HK-2 (cell line): ENCODE data around the gene PLP2.
"Not testable (repeated sequence)": the region's sequence is repeated elsewhere in the genome, so short reads cannot be mapped to it uniquely, and the experiment has no call there.

Source experiments
- DNase-seq: peaks from one replicate; pipeline ENCODE4 v3.0.0-alpha.2; 2018; ENCODE audit not compliant: unreplicated experiment

The PLP2 gene

DNA sequence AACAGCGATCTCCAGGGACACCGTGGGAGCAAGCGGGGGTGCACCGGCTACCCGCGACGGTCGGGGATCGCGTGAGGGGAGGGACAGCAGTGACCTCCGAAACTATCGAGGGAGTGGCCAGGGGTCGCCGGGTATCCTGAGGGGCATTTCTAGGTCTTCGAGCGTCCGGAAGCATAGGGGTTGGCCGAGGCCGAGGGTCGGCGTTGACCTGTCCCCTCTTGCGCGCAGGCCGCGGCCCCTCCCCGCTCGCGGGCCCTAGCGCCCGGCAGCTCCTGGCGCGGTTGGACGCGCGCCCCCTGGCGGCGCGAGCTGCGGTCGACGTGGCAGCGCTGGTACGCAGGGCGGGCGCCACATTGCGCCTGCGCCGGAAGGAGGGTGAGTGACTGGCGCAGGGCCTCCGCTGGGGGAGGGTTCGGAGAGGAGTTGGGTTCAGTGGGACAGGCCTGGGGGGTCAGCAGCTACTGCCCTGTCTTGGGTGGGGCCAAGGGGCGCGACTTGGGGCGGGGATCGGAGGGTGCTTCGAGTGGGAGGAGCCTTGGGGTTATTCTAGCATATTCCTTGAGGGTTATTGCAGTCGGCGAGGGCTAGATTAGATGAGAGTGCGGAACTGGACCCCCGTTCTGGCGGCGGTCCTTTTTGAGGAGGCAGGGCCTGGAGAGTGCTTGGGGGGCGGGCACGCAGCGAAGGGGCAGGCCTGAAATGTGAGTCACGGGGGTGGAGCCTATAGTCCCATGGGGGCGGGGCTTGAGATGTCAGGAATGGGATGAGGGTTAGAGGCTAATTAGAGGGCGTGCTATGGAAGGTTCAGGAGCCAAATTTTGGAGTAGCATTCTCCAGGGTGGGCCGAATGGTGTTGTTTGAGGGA lies 7.9 kb upstream of the PLP2 start:
- peak; percentile 87 for DNase-seq

DNA sequence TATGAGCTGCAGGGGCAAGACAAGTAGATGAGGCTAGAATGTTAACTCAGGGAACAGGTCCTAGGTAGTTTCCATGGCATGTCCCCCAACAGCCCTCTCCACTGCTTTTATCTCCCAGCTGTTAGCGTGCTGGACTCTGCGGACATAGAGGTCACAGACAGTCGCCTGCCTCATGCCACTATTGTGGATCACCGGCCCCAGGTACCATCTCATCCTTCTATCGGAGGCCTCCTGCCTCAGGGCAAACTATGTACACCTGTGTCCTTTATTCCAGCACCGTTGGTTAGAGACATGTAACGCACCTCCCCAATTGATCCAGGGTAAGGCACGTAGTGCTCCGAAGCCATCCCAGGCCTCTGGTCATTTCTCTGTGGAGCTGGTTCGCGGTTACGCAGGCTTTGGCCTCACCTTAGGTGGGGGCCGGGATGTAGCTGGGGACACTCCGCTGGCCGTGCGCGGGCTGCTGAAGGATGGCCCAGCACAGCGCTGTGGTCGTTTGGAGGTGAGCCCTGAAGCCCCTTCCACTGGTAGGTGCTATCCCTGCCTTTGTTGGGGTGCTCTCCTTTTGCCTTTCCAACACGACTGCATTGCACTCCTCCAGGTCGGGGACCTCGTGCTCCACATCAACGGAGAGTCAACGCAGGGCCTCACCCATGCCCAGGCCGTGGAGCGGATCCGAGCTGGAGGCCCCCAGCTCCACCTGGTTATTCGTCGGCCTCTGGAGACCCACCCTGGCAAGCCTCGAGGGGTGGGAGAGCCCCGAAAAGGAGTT lies 6.9 kb upstream of the PLP2 start:
- no peak for DNase-seq

DNA sequence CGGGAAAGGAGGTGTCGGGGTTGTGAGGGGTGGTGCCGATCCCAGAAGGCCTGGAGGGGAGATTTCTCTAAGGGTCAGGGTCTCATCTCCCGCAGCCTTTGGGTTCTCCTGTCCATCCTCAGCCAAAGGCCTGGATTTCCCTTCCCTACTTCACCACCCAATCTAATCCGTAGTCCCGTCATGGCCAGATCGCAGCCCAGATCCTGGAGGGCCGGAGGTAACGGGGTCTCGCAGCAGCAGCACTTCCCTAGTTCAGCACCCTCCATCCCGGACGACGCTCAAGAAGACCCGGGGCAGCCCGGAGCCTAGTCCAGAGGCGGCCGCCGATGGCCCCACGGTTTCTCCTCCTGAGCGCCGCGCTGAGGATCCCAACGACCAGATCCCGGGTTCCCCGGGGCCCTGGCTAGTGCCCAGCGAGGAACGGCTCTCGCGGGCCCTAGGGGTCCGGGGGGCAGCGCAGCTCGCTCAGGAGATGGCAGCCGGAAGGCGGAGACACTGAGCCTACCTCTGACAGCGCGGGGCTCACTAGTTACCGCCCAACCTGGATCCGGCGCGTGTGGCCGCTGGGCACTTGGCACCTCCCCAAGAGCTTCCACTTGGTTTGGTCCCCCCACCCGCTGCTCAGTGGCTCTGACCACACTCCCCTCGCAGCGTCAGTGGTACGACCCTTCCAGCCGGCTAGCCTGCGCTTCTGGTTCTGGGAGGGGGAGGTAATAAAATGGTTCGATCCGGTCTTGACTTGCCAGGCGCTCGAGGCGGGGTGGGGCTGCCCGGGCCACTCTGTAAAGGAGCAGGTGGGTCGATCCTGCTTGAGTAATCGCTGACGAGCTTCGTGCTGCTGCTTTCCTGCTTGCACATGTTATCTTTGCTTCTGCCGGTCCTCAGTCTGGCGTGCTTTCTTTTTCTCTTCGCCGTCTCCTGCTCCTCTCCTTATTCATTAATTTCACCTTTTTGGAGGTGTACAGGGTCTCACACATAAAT lies 5.5 kb upstream of the PLP2 start:
- DNase-seq = no peak

DNA sequence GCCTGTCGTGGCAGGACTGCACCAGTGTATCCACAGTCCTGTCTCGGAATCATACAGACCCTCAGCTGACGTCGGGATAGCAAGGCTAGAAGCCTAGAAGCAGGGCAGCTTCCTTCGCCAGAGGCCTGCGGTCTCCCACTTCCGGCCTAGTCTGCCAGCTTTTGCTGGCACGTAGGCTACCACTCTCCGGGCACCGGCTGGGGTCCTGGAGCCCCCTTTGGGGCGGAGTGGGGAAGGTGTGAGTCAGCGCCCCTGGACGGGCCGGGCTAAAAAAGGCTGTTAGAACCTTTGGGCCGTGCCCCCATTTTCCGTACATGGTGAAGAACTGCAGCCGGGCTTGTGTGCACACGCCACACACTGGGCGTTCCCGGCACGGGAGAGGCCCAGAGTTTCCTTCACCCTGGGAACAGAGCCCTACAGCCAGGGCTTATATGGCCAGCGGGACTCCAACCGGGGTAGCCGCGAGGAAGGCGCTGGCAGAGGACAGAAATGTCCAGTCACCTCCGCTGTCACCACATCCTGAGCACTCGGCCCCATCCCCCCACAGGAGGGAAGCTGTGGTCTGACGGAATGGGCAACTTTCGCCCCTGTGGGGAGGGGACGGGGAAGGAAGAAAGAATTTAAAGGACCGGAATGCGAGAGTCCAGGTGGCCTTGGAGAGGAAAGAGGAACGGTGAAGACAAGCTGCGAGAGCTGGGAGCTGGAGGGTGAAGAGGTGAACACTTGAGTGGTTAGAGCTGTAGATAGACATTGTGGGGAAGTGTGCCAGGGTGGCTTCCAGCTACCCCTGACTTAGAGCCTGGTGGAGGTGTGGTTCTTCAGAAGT lies 4.6 kb upstream of the PLP2 start:
- DNase-seq = no peak

DNA sequence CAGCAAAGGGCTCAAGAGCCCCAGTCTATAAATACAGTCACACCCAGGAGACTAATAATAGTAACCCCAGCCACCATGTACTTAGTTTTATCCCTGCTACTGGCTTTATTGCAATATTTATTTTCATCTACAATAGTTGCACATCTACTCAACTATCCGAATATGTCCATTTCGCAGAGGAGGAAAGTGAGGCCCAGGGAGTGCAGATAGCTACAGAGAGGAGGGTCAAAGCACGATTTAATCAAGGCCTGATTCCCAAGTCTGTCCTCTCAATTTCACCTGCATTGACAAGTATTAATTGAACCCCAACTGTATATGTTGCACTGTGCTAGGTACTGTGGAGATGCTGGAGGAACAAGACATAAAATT lies 4.0 kb upstream of the PLP2 start:
- no peak for DNase-seq

DNA sequence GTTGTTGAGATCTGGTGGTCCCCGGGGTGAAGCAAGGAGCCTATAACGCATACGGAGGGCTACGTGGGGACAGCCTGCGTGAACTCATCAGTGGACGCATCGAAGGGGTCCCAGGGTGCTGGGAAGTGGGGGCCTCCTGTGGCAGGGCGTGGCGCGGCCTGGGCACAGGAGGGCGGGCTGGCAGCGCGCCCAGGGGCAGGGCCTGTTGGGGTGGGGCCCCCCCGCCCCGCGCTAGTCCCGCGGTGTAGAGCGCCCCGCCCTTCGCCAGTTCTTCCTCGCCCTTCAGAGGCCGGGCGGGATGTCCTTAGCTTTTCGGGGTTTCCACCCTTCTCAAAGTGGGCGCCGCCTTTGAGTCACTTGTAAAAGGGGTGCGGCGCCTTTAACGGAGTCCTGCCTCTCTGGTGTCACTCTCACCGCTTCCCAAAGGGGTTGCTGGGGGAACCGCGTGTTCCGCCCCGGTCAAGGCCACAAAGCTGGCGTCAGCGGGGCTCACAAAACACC lies 632 bp downstream of the PLP2 start:
- DNase-seq = peak; percentile 60

DNA sequence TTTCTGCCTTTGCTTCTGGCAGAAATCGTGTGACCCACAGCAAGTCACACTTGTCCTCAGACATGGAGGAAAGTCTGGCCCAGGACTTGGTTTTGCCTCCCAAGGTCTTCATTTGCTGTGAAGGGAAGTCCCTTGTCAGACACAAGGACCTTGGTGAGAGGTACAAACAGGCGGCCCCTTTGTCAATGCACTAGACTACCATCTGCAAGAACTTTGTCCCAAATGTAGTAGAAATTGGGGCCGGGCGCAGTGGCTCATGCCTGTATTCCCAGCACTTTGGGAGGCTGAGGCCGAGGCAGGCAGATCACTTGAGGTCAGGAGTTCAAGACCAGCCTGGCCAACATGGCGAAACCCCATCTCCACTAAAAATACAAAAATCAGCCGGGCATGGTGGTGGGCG lies 1.8 kb downstream of the PLP2 start:
- DNase-seq = not testable (repeated sequence)

DNA sequence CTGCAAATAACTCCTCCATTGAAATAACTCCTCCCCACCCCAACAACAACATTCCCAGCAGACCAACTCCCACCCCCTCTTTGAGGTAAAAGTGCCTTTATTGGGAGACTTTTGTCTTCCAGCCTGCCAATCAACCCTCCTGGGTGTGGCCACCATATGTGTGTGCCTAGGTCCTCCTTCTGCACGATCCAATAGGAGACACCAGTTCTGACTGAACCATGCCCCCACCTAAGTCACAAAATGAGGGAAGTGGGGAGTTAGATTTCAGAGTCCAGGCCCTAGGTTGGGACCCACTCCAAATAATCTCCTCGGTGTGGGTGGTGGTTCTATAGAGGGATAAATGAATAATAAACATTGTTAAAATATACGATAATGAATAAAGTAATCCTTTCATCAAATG lies 3.0 kb downstream of the PLP2 start:
- DNase-seq = no peak

DNA sequence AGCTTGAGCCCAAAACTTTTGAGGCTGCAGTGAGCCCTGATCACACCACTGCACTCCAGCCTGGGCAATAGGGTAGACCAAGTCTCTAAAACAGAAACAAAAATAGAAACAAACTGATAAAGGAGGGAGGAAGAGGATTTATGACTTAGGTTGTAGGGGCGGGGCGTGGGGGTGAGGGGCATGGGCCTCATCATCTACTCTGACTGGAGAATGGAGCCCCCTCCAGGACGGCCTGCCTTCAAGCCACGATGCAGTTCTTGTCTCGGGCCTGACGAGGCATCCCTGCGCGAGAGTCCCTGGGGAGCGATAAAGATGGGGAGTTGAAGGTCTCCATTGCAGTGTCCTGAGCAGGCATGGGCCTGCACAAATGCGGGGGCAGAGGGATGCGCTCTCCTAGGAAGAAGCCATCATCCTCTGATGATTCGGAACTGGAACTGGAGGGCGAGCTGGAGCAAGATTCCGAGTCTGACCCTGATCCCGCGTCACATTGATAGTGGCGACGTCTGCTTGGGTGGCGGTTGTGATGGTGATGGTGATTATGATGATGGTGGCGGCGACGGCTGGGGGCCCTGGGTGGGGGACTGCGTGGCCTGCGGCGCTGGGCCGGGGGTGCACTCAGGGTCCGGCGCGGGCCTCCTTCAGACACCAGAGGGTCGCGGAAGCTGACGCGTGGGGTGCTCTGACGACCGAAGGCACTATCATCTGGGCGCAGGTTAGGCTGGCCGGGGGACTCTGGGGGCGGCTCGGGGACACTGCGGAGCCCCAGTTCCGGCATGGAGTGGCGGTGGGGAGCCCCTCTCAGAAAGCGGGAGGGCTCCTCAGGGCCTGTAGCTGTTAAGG lies 4.0 kb downstream of the PLP2 start:
- DNase-seq = no peak

DNA sequence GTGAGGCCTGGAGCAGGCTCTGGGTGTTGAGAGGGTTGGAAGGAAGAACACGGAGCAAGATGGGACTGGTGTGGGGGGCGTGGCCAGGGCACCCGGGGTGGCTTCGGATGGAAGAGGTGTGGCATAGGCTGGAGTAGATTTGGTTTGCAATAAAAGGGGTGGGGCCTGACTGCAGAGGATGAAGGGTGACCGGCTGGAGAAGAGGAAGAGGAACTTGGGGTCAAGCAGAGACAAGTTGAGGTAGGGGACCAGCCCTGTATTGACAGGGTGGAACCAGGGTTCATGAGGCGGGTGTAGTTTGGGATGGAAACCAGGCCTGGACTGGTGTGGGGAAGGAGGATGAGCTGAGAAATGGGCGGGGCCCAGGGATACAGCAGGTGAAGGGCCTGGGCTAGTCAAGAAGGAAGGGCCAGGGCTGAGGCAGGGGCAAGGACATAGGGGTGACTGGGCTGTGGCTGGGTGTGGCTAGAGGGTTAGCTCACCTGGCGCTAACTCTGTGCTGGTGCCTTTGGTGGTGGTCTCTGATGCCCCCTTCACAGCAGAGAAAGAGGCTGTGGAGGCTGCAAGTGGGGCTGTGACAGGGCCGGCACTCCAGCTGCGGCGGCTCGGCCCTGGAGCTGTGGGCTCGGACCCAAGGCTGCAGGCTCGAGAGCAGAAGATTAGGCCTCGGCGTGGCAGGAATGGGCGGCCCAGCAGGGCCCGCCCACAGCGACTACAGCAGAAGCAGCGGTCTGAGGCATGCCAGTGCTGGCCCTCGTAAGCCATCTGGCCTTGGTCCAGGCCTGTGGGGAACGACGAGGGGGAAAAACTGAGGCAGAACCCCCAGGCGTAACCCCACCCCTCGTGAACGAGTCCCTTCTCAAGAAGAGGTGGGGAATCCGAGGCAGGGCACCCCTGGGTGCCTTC lies 5.0 kb downstream of the PLP2 start:
- no peak for DNase-seq

DNA sequence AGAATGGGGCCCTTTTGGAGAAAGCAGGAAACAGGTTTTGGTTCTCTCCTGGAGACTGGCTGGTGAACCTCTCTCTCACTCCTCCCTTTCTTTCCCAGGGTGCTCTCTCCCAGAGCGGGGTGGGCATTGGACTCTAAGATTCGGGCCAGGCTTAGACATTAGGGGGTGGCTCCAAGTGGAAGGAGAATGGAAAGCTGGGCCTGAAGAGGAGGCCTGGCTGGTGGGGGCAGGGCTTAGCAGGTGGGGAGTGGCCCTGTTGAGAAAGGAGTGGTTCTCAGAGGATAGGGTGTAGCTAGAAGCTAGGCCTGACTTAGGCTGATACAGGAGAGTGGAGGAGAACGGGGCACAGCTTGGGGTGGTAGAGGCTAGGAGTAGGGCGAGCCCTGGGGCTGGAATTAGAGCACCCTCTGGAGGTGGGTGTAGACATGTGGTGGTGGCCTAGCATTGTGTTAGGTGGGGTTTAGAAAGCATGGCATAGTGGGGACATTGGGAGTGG lies 5.7 kb downstream of the PLP2 start:
- no peak for DNase-seq

DNA sequence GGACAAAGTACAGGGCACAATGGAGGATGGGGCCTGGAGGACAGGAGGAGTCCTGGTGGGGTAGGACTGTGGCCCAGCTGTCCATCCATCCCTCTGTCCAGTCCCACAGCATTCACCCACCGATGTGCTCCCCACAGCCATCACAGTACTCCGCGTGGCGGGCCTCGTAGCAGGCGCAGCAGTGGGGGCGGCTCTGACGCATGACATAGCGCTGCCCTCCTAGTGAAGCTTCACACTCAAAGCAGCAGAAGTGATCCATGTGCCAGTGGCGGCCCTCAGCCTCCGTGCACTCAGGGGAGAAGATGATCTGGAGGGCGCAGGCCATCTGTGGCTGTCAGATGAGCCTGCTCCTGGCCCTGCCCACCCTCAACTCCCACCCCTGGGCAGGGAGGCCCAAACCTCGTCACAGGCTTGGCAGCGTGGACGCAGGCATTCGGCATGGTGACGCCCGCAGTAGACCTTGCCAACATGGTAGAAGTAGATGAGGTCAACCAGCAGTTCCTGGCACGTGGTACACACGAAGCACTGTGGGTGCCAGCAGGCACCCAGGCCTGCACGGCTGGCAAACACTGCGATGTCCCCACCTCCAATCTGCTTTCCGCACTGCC lies 6.3 kb downstream of the PLP2 start:
- no peak for DNase-seq

DNA sequence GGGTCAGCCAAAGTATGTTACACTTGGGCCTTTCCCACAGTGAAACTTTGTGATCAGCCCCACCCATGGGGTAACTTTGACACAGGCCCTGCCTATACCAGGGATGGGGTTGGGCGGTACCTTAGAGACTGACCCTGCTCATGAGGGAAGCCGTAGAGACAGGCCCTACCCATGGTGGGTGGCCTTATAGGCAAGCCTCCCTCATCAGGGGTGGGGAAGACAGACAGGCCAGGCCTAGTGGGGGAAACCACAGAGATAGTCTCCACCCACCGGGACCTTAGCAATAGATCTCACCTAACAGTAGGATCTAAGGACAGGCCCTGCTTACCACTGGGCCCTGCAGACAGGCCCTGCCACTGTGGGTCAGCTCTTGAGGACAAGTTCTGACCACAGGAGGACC lies 6.8 kb downstream of the PLP2 start:
- DNase-seq = no peak

DNA sequence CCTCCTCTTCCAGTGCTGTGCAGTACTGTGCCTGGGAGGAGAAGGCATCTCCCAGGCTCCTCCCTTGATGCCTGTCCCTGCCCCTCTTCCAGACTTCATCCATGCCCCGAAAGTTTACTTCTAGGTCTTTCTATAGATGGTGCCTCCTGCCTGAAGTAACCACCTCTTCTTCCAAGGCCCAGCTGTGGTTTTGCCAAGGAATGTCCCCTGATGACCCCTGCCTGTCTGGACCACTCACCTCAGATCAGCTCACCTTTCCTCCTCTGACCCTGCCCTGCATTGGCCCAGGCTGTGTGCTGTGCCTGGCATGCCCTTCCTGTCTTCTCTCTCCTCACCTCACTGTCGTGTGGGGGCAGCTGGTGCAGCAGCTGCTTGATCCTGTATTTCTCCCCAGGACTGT lies 7.7 kb downstream of the PLP2 start:
- no peak for DNase-seq

DNA sequence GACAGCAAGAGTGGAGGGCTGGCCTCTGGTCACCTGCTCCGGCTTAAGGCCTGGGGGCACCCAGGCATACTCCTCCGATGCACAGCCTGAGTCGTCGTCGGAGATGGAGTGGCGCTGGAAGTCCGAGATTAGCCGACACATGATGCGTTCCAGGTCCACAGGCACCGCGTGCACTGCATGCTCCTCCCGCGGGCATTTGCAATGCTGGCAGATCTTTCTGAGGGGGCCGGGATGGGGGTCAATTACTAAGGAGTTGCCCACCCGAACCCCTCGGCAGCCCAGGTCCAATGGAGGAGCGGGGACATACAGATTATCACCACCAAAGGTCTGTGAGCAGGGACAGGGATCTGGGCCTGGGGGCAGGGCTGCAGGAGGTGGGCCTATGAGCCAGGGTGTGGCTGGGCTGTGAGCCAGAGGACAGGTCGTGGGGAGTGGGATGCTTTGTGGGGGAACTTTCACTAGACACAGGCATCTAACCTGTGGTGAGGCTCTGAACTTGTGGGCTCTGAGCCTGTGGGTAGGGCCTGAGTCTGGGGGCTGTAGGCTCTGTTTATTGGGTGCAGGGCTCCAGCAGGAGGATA lies 12.1 kb downstream of the PLP2 start:
- DNase-seq = no peak

DNA sequence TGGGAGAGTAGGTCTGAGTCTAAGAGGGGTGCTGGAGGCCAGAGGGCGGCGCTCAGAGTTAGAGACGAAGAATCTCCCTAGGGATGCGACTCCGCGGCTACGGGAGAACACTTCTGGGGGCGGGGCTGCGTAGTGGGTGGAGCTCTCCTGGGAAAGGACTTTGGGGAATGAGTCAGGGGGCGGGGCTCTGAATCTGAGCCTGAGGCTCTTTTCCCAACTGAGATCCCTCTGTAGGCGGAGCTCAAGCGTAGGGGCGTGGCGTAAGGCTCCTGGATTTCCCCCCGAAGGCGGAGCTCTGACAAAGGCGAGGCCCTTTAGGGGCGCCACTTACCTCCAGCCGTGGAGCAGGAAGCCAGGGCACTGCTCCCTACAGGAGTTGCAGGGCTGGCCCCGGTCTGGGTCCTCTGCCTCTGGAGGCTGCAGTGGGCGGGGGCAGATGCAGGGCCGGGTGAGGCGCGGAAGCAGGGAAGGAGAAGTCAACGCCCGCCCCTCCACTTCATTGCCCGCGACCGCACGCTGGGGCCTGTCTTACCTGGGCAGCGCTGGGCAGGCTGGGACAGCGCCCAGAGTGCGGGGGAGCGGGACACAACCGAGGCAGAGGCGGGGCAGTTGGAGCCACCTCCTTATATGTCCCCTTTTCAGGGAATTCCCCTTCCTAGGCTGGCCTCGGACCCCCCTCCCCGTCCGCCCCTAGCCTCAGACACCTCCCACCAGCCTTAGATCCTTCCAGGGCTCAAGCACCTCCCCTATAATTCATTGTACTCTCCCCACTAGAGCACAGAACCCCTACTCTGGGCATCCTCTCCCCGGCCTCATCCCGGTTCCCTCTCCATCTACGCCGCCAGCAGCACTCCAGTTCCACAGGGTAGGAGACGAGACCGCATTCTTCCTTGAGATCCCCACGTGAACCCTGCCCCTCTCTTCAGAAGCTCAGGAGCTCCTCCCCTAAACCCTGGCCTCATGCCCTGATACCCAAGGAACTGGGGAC lies 12.9 kb downstream of the PLP2 start:
- no peak for DNase-seq
